Fibroblast of mammary gland (primary cell): ENCODE data around the gene PPP4R4.

ENCODE experiments used
- DNase-seq: peaks from one replicate; pipeline ENCODE4 v3.0.0-alpha.2; 2010; ENCODE audit warnings: low read depth
- H3K4me3 ChIP-seq: 2 replicates; pipeline ENCODE4 v1.5.1; 2011; ENCODE audit warnings: low read depth, mild to moderate bottlenecking, low read length, moderate library complexity; ENCODE audit not compliant: control insufficient read depth
- CTCF ChIP-seq: conservative IDR thresholded peaks from 2 replicates; pipeline ENCODE4 v1.5.1; 2011; ENCODE audit warnings: low read depth, low read length, inconsistent platforms; ENCODE audit not compliant: control insufficient read depth, insufficient read depth

PPP4R4 gene

GRCh38 chr14:94170136-94170535, 4.0 kb upstream of the PPP4R4 start:
- DNase-seq = no peak
- no peak for TF ChIP-seq CTCF
- H3K4me3 ChIP-seq = no peak overlapping the region

DNA sequence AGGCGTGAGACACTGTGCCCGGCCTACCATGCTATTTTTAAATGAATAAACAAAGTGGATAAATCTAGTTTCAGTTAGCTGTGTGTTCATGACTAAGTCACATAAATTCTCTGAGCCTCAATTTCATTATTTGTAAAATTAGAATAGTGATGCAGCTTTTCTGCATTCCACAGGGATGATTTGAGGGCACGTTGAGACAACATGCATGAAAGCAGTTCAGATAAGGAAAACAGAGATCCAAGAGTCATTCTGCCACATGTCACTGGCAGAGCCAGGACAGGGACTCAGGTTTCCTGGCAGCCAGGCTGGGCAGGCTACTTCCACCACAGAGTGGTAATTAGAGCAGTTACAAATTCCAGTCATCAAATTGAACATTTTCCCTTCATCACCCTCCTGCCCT, 2.9 kb upstream of the PPP4R4 start:
- peak; percentile 11 for DNase-seq
- no peak overlapping the region for H3K4me3 ChIP-seq
- no peak for TF ChIP-seq CTCF

DNA sequence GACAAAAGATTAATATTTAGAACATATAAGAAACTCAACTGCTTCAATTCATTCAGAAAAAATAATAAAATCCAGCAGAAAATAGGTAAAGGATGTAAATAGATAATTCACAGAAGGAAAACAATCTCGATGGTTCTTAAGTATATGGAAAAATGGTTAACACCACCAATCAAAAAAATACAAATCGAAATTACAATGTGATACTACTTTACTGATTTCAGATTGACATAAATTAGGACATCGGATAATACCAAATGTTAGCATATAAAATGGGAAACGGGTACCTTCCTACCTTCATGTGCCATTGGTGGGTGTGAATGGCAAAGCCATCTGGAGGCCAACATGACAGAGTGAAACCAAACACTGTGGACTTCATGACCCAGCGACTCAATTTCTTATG, 1.6 kb upstream of the PPP4R4 start:
- no peak for DNase-seq
- no peak for TF ChIP-seq CTCF

GRCh38 chr14:94173471-94173884, 644 bp upstream of the PPP4R4 start:
- no peak for TF ChIP-seq CTCF
- no peak for DNase-seq
- H3K4me3 ChIP-seq = peak overlapping the region; percentile 43

More for the DNA sequence above, 1.6 kb upstream of the PPP4R4 start:
- H3K4me3 ChIP-seq = no peak overlapping the region

DNA sequence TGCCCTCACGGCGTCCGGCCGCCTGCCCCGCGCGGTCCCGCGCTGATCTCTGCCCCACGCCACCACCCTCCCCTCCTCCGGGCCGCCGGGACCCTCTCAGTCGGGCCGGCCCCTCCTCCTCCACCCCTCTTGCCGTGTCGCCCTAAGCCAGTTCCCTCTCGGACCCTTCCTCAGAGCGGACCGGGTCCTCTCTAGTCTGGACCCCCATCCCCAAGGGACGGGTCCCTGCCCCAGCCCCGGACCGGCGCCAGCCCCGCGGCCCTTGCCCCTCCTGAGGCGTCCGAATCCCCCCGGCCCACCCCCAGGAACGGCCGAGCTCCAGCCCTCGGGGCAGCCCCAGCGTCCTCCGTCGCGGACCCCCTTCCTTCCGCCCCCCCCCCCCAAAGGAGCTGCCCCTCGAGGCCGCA, 485 bp downstream of the PPP4R4 start:
- no peak for DNase-seq
- H3K4me3 ChIP-seq = peak overlapping the region; percentile 27
- no peak for TF ChIP-seq CTCF

DNA sequence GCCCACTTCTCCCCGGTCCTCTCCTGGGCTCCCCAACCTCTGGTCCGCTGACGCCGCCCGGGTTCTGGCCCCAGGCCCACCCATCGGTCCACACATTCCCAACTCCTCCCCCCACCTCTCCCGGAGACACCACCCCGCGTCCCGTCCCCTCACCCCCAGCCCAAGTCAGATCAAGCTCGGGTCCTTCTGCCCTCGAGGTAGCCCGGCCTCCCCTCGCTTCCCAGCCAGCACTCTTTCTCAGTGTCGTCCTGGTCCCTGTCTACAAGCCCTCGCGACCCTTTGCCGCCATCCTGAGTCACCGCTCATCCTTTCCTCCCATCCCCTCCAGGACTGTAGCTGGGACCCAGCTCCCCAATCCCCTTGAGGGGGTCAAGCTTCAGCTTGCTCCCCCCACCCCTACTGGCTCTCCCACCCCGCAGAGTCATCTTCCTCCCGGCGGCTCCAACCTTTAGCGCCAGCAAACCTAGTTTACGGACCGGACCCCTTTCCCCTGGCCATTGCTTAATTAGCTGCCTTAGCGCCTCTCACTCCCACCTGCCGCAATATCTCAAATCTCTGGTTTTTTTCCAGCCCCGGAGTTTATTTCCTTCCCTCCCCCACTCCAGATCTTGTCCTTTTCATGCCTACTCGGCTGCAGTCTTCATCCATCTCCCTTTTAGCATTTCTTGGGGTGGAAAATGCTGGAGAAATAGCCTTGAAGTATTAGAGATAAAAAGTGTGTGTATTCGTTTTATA, 1.1 kb downstream of the PPP4R4 start:
- DNase-seq = no peak
- peak overlapping the region; percentile 9 for H3K4me3 ChIP-seq
- TF ChIP-seq CTCF = no peak
